SH-SY5Y (cell line): ENCODE measurements around the gene SCGB3A1.

Experiments used
- GATA2 ChIP-seq: IDR thresholded peaks from 2 replicates; pipeline ENCODE4 v1.6.1; 2011; ENCODE audit warnings: mild to moderate bottlenecking, low read depth, low read length
- GATA3 ChIP-seq: IDR thresholded peaks from 2 replicates; pipeline ENCODE4 v1.6.1; 2011; ENCODE audit warnings: low read depth, mild to moderate bottlenecking, low read length, moderate library complexity

- TF ChIP-seq GATA3 (no peak), GATA2 (no peak)
Observed at GRCh38 chr5:180595381-180596114, 4.2 kb upstream of the SCGB3A1 start.
